Renal cortex interstitium (tissue), 11 donors: Measurements from ENCODE around the gene NOXO1. TPM values are rescaled to one million over a fixed set of nuclear protein-coding genes. Genes with fewer than 3 reads are reported as not detected.
"Not testable (repeated sequence)": the region's sequence is repeated elsewhere in the genome, so short reads cannot be mapped to it uniquely, and the experiment has no call there.

Experiments used
- DNase-seq, 11 donors: peaks; one replicate each; pipeline ENCODE4 v3.0.0-alpha.2; 2013; ENCODE audit warnings: low read depth in 9 of 11, low spot score in 4 of 11; ENCODE audit errors: extremely low read depth in 1 of 11
- polyA plus RNA-seq, 3 donors: library from polyadenylated mRNA; unstranded; fragments of 120-200 nt; gene quantifications; one replicate each; pipeline ENCODE4 v1.2.1, GENCODE V29; 2013; ENCODE audit not compliant: insufficient read length in 3 of 3

The NOXO1 gene
- polyA plus RNA-seq, 3 donors, result 0.61 to 1.6 (median 1.1) TPM

GRCh38 chr16:1971796-1972489 lies 9.3 kb downstream of the NOXO1 start, which contains the start of gene TBL3:
TBL3 (plus strand) TSS chr16:1972053; CDS start chr16:1972165, 112 bp downstream.
- DNase-seq, result peak; percentile 83 to 93 (median 90)

- no peak for DNase-seq
Measured at GRCh38 chr16:1968146-1968953, 12.9 kb downstream of the NOXO1 start.

- DNase-seq, result no peak
Measured at GRCh38 chr16:1966460-1966859, 14.8 kb downstream of the NOXO1 start, which contains the start of gene RNF151. RNF151 (plus strand) TSS chr16:1966856; CDS start chr16:1966882, 26 bp downstream.

- DNase-seq, result no peak
Measured at GRCh38 chr16:1965396-1966001, 15.8 kb downstream of the NOXO1 start.

GRCh38 chr16:1964506-1965395 lies 16.5 kb downstream of the NOXO1 start, which contains the start of gene RPS2:
RPS2 (minus strand) TSS chr16:1964826; CDS start chr16:1964625, 201 bp downstream.
- peak; percentile 94 to 99 (median 98) for DNase-seq

DNA sequence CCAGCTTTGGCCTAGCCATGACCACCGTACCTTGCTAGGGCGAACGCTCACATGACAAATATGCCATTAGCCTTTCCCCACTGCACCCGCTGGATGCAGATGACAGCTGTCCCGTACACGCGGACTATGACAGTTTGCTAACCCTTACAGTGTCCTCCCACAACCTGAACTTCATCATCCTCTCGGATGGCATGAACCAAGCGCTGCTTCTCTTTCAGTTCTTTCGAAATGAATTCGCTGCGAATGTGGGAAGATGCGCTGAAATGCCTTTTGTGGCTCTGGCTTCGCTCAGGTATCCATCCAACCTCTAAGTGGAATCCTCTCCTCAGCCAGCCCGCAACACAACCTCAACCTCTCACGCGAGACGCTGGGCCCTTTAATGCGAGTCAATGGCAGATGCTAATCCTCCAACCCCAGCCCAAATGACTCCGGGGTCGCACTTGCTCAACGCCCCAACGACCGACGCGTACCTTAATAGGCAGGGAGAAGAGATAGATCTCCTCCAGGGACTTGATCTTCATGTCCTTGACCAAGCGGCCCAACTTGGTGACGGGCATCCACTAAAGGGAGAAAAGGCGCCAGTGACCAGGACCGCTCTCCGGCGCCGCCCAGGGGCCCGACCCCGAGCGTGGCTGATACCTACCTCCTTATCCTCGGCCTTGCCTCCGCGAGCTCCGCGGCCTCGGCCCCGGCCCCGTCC lies 17.3 kb downstream of the NOXO1 start:
- DNase-seq, result no peak

GRCh38 chr16:1962161-1963153 lies 18.8 kb downstream of the NOXO1 start:
- DNase-seq, result not testable (repeated sequence)

DNA sequence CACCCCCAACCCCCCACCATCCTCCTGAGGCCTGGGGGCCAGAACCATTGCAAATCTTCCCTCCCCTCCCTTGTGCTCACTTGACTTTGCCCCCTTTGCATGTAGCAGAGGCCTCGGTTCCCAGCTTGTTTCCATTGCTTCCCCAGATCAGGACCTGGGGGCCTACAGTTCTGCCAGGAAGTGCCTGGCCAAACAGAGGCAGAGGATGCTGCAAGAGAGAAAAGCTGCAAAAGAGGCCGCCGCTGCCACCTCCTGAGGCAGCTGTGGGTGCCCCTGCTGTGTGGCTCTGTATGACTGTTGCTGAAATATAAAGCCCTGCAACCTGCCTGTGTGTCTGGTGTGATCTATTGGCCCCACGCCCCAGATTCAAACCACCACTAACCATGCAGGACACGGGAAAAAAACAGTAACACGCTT lies 19.6 kb downstream of the NOXO1 start:
- no peak for DNase-seq

DNA sequence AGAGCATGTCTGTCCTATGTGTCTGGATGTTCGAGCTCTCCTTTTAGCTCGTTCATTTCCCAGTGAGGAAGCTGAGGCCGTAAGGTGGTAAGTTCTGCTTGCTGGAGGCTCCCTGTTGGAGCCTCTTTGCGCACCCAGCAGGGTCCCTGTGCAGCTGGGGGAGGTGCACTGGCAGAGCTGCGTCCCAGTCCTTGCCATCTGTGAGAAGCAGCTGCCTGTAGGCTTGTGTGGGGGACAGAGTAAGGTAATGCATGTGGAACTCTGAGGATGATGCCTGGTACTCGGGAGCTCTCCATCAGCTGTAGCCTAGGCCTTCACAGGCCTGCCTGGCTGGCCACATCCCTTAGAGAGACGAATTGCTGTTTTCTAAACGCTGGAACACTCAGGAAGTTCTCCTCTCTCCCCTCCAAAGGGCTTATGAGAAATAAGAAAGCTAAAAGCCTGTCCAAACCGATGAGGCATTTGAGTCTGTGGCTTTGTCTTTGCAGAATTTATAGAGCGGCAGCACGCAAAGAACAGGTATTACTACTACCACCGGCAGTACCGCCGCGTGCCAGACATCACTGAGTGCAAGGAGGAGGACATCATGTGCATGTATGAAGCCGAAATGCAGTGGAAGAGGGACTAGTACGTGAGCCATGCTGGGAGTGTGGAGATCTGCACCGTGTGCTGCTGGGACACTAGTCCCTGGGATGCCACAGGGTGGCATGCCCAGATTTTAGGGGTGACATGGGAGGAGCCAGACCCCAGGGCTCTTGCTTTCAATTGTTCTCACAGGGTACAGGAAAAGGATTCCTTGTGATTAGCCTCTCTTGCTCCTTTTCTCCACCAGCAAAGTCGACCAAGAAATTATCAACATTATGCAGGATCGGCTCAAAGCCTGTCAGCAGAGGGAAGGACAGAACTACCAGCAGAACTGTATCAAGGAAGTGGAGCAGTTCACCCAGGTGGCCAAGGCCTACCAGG lies 20.3 kb downstream of the NOXO1 start:
- DNase-seq, result no peak

DNA sequence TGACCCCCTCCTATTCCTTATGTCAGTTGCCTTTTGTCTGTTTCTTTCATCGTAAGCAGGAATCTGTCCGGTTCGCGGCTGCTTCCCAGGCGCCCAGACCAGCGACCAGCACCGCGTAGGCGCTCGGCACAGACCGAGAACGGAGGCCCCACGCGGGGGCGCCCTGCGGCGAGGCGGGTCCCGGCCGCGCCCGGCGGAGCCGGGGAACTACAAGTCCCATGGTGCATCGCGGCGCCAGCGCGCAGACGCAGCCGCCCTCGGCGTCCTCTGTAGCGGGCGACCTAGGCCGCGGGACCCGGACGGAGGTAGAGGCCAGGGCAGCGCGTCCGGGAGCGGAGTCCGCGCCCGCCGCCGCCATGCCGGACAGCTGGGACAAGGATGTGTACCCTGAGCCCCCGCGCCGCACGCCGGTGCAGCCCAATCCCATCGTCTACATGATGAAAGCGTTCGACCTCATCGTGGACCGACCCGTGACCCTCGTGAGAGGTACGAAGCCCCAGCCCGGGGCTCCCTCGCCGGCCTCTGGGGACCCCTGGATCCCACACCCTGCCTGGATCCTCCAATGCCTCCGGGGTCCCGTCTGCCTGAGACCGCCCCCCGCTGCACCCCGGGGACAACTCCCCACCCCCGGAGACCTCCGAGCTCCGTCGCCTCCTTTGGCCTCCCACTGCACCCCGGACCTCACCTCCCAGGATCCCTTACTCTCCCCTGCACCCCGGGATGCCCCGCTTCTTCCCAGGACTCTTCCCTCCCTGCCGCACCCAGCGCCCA lies 21.8 kb downstream of the NOXO1 start, which contains the start of gene NDUFB10:
Gene NDUFB10, plus strand, starts transcription at position 270 of the 771 bp plus-strand sequence. Its CDS starts 87 bp downstream, at position 357.
- peak in 10 of 11 donors; percentile 70 to 86 (median 80) for DNase-seq

DNA sequence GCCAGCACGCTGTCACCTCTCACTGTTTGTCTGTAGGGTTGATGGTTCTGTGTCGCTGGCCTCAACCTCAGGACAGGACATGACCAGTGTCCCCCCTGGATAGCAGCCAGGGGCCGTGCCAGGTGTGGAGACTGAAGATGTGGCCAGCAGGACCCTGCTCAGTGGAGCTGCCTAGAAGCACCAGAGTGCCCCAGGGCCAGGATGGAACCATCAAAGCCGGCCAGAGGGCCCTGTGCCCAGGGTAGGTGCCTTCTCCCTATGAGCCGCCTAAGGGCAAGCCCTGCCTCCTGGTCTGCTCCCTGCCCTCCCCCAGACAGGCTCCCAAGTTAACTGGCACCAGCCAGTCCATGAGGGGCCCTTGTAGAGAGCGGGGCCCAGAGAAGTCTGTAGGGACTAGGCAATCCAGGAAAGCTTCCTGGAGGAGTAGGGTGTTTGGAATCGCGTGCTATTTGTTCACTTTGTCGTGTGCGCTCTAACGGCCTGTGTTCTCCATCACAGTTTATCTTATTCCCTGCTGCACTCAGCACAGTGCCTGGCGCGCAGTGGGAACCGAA lies 22.5 kb downstream of the NOXO1 start:
- no peak for DNase-seq

DNA sequence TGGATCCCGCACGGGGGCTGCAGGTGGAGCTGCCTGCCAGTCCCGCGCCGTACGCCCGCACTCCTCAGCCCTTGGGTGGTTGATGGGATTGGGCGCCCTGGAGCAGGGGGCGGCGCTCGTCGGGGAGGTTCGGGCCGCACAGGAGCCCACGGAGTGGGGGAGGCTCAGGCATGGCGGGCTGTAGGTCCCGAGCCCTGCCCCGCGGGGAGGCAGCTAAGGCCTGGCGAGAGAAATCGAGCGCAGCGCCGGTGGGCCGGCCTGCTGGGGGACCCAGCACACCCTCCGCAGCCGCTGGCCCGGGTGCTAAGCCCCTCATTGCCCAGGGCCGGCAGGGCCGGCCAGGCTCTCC lies 23.2 kb downstream of the NOXO1 start:
- DNase-seq, result not testable (repeated sequence)

DNA sequence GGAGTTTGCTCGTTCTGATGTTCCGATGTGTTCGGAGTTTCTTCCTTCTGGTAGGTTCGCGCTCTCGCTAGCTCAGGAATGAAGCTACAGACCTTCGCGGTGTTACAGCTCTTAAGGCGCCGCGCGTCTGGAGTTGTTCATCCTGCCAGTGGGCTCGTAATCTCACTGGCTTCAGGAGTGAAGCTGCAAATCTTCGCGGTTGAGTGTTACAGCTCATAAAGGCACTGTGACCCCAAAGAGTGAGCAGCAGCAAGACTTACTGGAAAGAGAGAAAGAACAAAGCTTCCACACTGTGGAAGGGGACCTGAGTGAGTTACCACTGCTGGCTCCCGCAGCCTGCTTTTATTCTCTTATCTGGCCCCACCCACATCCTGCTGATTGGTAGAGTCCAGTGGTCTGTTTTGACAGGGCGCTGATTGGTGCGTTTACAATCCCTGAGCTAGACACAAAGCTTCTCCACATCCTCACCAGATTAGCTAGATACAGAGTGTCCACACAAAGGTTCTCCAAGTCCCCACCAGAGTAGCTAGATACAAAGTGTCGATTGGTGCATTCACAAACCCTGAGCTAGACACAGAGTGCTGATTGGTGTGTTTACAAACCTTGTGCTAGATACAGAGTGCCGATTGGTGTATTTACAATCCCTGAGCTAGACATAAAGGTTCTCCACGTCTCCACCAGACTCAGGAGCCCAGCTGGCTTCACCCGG lies 23.7 kb downstream of the NOXO1 start:
- not testable (repeated sequence) for DNase-seq

- DNase-seq, result no peak
Measured at GRCh38 chr16:1953734-1954133, 27.5 kb downstream of the NOXO1 start.
